GM12878 (cell line): ENCODE results near the gene MCM3. TPM values are rescaled to one million over a fixed set of nuclear protein-coding genes. Genes with fewer than 3 reads are reported as not detected.

Source experiments
- ATAC-seq: fragments of 200-7000 bp; cut with Tn5 transposase; 3 replicates; pipeline ENCODE4 v1.9.1; 2020; ENCODE audit warnings: mild to moderate bottlenecking, moderate library complexity
- BruUV-seq: library from RNA; stranded (reverse); fragments of 400-500 nt; replicated peaks from 2 replicates; lab custom pipeline; 2021; lab: Mats Ljungman, UMichigan
- CTCF ChIA-PET: fragments of 300-600 bp; sonication (Branson Sonifier 250); formaldehyde crosslinking; extraction: SDS; loops from one replicate; lab custom pipeline; 2021; ENCODE audit warnings: inconsistent platforms; lab: Yijun Ruan, JAX
- POLR2A ChIA-PET: fragments of 350-600 bp; formaldehyde crosslinking; extraction: SDS; loops from one replicate; lab custom pipeline; 2021; ENCODE audit warnings: inconsistent platforms; lab: Charles Lee
- RAD21 ChIA-PET: fragments of 300-600 bp; sonication (Branson Sonifier 250); formaldehyde crosslinking; loops from one replicate; lab custom pipeline; 2023; ENCODE audit warnings: antibody characterized with exemption; ENCODE audit not compliant: unreplicated experiment; lab: Charles Lee
- SMC1A ChIA-PET: fragments of 300-600 bp; sonication (Branson Sonifier 250); formaldehyde crosslinking; loops from one replicate; lab custom pipeline; 2023; ENCODE audit not compliant: unreplicated experiment, uncharacterized antibody; lab: Charles Lee
- DNase-seq: peaks from one replicate; pipeline ENCODE4 v3.0.0-alpha.2; 2011; ENCODE audit warnings: low read depth, low spot score
- FAIRE-seq: peaks from 3 replicates; lab custom pipeline; 2011; peaks lifted over from hg19 to GRCh38; lab: Jason Lieb, UNC
- H2AFZ ChIP-seq: 2 replicates; pipeline ENCODE4 v1.6.0; 2011; ENCODE audit warnings: low read depth, low read length, control low read depth; ENCODE audit not compliant: control insufficient read depth
- H3K27ac ChIP-seq: 2 replicates; pipeline ENCODE4 v1.5.1; 2011; ENCODE audit warnings: control low read depth; ENCODE audit not compliant: control insufficient read depth, insufficient read depth
- H3K27me3 ChIP-seq, 2 experiments: replicated peaks in 1 of 2; 2 replicates each; pipeline versions ENCODE4 v1.6.0 to v1.6.1; 2011; ENCODE audit warnings: low read length in 1 of 2; ENCODE audit not compliant: control insufficient read depth in 2 of 2, insufficient read depth in 2 of 2
- H3K36me3 ChIP-seq, 2 experiments: 2 replicates each; pipeline ENCODE4 v1.5.1; 2011; ENCODE audit warnings: low read length in 1 of 2; ENCODE audit not compliant: control insufficient read depth in 2 of 2, insufficient read depth in 2 of 2
- H3K4me1 ChIP-seq: 2 replicates; pipeline ENCODE4 v1.6.1; 2011; ENCODE audit warnings: mild to moderate bottlenecking, low read length, moderate library complexity, mixed read lengths; ENCODE audit not compliant: control insufficient read depth, insufficient read depth
- H3K4me2 ChIP-seq: 2 replicates; pipeline ENCODE4 v1.6.0; 2011; ENCODE audit warnings: control low read depth; ENCODE audit not compliant: control insufficient read depth, insufficient read depth
- H3K4me3 ChIP-seq: fragments of 200-600 bp; sonication (generic); 2 replicates; pipeline ENCODE4 v1.5.1; 2016
- H3K79me2 ChIP-seq: 2 replicates; pipeline ENCODE4 v1.6.0; 2011; ENCODE audit warnings: low read length; ENCODE audit not compliant: control insufficient read depth, insufficient read depth
- H3K9ac ChIP-seq: 2 replicates; pipeline ENCODE4 v1.8.0; 2011; ENCODE audit warnings: low read length, control low read depth, mixed read lengths; ENCODE audit not compliant: control insufficient read depth, insufficient read depth
- H3K9me3 ChIP-seq: replicated peaks from 3 replicates; pipeline ENCODE4 v1.5.1; 2011; ENCODE audit warnings: mild to moderate bottlenecking, low read length; ENCODE audit not compliant: control insufficient read depth, insufficient read depth
- H4K20me1 ChIP-seq: 2 replicates; pipeline ENCODE4 v1.6.0; 2011; ENCODE audit not compliant: control insufficient read depth, insufficient read depth
- CEBPB ChIP-seq, 2 experiments: fragments of 150-350 bp in 1 of 2; IDR thresholded peaks; 2 replicates each; pipeline ENCODE4 v1.6.1; 2012 to 2014; ENCODE audit warnings: low read depth in 2 of 2, low read length in 2 of 2, borderline replicate concordance in 1 of 2, inconsistent platforms in 1 of 2
- IRF3 ChIP-seq: fragments of 450-650 bp; IDR thresholded peaks from 2 replicates; pipeline ENCODE4 v1.6.1; 2014; ENCODE audit warnings: mild to moderate bottlenecking
- IRF4 ChIP-seq: IDR thresholded peaks from 2 replicates; pipeline ENCODE4 v1.6.1; 2011; ENCODE audit warnings: low read depth, low read length
- KDM1A ChIP-seq: fragments of 200-600 bp; sonication (generic); IDR thresholded peaks from 2 replicates; pipeline ENCODE4 v1.6.1; 2016; ENCODE audit warnings: borderline replicate concordance
- NR2C1 ChIP-seq: fragments of 450-650 bp; IDR thresholded peaks from 2 replicates; pipeline ENCODE4 v1.6.1; 2017; ENCODE audit warnings: antibody characterized with exemption, mild to moderate bottlenecking, moderate library complexity
- SIN3A ChIP-seq: IDR thresholded peaks from 2 replicates; pipeline ENCODE4 v1.6.1; 2012; ENCODE audit warnings: low read depth, low read length, improper control_type of control experiment
- STAT1 ChIP-seq: fragments of 450-650 bp; conservative IDR thresholded peaks from 2 replicates; pipeline ENCODE4 v1.6.1; 2014; ENCODE audit warnings: antibody characterized with exemption, mild to moderate bottlenecking
- TBL1XR1 ChIP-seq: IDR thresholded peaks from 2 replicates; pipeline ENCODE4 v1.6.1; 2012; ENCODE audit warnings: low read depth, low read length, improper control_type of control experiment
- WRNIP1 ChIP-seq: IDR thresholded peaks from 2 replicates; pipeline ENCODE4 v1.6.1; 2011; ENCODE audit warnings: low read depth, low read length, improper control_type of control experiment, borderline replicate concordance
- ZZZ3 ChIP-seq: IDR thresholded peaks from 2 replicates; pipeline ENCODE4 v1.6.1; 2011; ENCODE audit warnings: low read depth; ENCODE audit not compliant: control insufficient read depth, insufficient read length
- WGBS: methylation state at CpG from one replicate; pipeline ENCODE4 v1.1.6; 2016; ENCODE audit warnings: low lambda C conversion rate; ENCODE audit not compliant: insufficient replicate concordance, insufficient coverage; ENCODE audit errors: missing lambda C conversion rate; 5-methylcytosine and 5-hydroxymethylcytosine counted together
- in situ Hi-C: fragments of 300-500 bp; cut with MboI; formaldehyde crosslinking; loops from 9 replicates; pipeline ENCODE4 v1.14.3; 2018; ENCODE audit warnings: mixed read lengths
- intact Hi-C: fragments of 100-400 bp; cut with micrococcal nuclease; formaldehyde crosslinking; loops from one replicate; pipeline ENCODE4 v1.14.2; 2022; ENCODE audit not compliant: unreplicated experiment
- polyA plus RNA-seq, 11 experiments: library from polyadenylated mRNA; depleted of rRNA in 4 of 11; unstranded in 6 of 11; stranded (reverse) in 5 of 11; fragments of >200 nt; fragmentation: Nextera tagmentation in 4 of 11; fragmentation: Illumina TruSeq in 1 of 11; extraction: Ambion mirVana in 4 of 11; extraction: Trizol in 1 of 11; gene quantifications; 1 replicate in 1 of 11; 2 replicates in 10 of 11; pipeline versions ENCODE4 v1.2.1 to v1.2.3, GENCODE V29; 2011 to 2016; ENCODE audit warnings: inconsistent platforms in 2 of 11, missing spikeins in 2 of 11, low read depth in 1 of 11
- total RNA-seq, 4 experiments: library from RNA; depleted of rRNA in 3 of 4; stranded (reverse); fragments of >200 nt in 3 of 4; fragmentation: Illumina TruSeq in 1 of 4; extraction: Trizol in 1 of 4; gene quantifications; 2 replicates each; pipeline versions ENCODE4 v1.2.1 to v1.2.3, GENCODE V29; 2013 to 2021
- TF ChIP-seq, protein P1 (sequence below): IDR thresholded peaks from 2 replicates; pipeline ENCODE4 v1.6.1; 2012; ENCODE audit warnings: mild to moderate bottlenecking, low read depth, low read length
- TF ChIP-seq, protein P2 (sequence below): IDR thresholded peaks from 2 replicates; pipeline ENCODE4 v1.6.1; 2012; ENCODE audit warnings: low read depth, low read length, improper control_type of control experiment
- TF ChIP-seq, protein P3 (sequence below): IDR thresholded peaks from 2 replicates; pipeline ENCODE4 v1.6.1; 2012; ENCODE audit warnings: improper control_type of control experiment, low read depth, low read length; ENCODE audit not compliant: insufficient replicate concordance

MCM3 gene
- total and polyA plus RNA-seq, 10 of the 15 experiments (the other 5 are each of a cell fraction or from before 2014, with no cell fraction given), result 74.1 to 265 (median 214) TPM

DNA sequence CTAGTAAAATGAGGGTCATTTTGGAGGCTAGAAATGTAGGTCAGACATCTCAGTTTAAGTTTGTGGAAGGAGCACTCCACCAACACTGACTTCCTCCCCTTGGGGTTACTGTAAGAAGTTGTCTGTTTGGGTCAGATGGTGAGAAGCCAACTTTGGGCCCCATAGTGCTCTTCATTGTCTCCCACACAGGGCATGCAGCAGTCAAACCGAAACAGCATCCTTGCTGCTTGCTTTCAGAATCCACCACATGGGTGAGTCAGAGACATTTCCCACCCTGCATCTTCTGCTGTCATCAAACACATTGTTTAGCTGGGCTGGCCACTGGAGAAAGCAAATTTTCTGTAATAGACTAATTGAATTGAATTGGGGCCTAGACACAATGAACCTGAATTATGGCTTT is 57.0 kb downstream of the MCM3 start:
- Histone ChIP-seq H3K36me3 (no peaks in the 10 kb centered on the region), H3K9me3 (no peaks in the 10 kb centered on the region; the same call in 2 of the 3 replicates), H2AFZ (no peak overlapping the region), H3K4me1 (peaks cover 33% of the 10 kb centered on the region), H3K4me2 (peak overlapping the region; percentile 53), H3K27ac (no peak overlapping the region), H4K20me1 (no peaks in the 10 kb centered on the region), H3K4me3 (no peak overlapping the region), H3K9ac (no peak overlapping the region), H3K79me2 (no peaks in the 10 kb centered on the region), H3K27me3 (no peaks in the 10 kb centered on the region; a peak in 1 of 4 replicates)
- ChIA-PET RAD21 (interaction anchor here (0.6 kb wide), 1 partner anchor 69 kb away, joined by 3 read pairs; no protein-coding TSS in a partner anchor), SMC1A (no interaction called here), CTCF (no interaction called here), POLR2A (no interaction called here)
- intact Hi-C loops (loop anchor here (2.0 kb wide), 1 partner anchor 65 kb away; no protein-coding TSS in a partner anchor), in situ Hi-C loops (no loop called here)
- ATAC-seq (peak; percentile 98), DNase-seq (peak; percentile 94), FAIRE-seq (peak; percentile 99)
- WGBS, result 0% methylated on average over 1 of the region's 1 CpG
- BruUV-seq, result no TSS peak
- TF ChIP-seq WRNIP1, result 0 out of 2 replicates have a peak, but pooled peaks have one; percentile 33
- TF ChIP-seq ZZZ3, result no peak
- TF ChIP-seq NR2C1, result no peak
- peak; percentile 83; the same call in 1 of the 2 replicates for TF ChIP-seq TBL1XR1
- TF ChIP-seq STAT1, result no peak
- no peak for TF ChIP-seq CEBPB (IDR thresholded peaks at IDR 0.05; ENCODE audit: borderline replicate concordance in 1 of 2, low read depth in 2 of 2, low read length in 2 of 2)
- TF ChIP-seq KDM1A, result no peak
- TF ChIP-seq, protein P1, sequence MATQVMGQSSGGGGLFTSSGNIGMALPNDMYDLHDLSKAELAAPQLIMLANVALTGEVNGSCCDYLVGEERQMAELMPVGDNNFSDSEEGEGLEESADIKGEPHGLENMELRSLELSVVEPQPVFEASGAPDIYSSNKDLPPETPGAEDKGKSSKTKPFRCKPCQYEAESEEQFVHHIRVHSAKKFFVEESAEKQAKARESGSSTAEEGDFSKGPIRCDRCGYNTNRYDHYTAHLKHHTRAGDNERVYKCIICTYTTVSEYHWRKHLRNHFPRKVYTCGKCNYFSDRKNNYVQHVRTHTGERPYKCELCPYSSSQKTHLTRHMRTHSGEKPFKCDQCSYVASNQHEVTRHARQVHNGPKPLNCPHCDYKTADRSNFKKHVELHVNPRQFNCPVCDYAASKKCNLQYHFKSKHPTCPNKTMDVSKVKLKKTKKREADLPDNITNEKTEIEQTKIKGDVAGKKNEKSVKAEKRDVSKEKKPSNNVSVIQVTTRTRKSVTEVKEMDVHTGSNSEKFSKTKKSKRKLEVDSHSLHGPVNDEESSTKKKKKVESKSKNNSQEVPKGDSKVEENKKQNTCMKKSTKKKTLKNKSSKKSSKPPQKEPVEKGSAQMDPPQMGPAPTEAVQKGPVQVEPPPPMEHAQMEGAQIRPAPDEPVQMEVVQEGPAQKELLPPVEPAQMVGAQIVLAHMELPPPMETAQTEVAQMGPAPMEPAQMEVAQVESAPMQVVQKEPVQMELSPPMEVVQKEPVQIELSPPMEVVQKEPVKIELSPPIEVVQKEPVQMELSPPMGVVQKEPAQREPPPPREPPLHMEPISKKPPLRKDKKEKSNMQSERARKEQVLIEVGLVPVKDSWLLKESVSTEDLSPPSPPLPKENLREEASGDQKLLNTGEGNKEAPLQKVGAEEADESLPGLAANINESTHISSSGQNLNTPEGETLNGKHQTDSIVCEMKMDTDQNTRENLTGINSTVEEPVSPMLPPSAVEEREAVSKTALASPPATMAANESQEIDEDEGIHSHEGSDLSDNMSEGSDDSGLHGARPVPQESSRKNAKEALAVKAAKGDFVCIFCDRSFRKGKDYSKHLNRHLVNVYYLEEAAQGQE, result no peak
- TF ChIP-seq IRF4, result peak; percentile 99
- no peak for TF ChIP-seq SIN3A
- TF ChIP-seq, protein P2, sequence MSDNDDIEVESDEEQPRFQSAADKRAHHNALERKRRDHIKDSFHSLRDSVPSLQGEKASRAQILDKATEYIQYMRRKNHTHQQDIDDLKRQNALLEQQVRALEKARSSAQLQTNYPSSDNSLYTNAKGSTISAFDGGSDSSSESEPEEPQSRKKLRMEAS, result no peak
- TF ChIP-seq, protein P3, sequence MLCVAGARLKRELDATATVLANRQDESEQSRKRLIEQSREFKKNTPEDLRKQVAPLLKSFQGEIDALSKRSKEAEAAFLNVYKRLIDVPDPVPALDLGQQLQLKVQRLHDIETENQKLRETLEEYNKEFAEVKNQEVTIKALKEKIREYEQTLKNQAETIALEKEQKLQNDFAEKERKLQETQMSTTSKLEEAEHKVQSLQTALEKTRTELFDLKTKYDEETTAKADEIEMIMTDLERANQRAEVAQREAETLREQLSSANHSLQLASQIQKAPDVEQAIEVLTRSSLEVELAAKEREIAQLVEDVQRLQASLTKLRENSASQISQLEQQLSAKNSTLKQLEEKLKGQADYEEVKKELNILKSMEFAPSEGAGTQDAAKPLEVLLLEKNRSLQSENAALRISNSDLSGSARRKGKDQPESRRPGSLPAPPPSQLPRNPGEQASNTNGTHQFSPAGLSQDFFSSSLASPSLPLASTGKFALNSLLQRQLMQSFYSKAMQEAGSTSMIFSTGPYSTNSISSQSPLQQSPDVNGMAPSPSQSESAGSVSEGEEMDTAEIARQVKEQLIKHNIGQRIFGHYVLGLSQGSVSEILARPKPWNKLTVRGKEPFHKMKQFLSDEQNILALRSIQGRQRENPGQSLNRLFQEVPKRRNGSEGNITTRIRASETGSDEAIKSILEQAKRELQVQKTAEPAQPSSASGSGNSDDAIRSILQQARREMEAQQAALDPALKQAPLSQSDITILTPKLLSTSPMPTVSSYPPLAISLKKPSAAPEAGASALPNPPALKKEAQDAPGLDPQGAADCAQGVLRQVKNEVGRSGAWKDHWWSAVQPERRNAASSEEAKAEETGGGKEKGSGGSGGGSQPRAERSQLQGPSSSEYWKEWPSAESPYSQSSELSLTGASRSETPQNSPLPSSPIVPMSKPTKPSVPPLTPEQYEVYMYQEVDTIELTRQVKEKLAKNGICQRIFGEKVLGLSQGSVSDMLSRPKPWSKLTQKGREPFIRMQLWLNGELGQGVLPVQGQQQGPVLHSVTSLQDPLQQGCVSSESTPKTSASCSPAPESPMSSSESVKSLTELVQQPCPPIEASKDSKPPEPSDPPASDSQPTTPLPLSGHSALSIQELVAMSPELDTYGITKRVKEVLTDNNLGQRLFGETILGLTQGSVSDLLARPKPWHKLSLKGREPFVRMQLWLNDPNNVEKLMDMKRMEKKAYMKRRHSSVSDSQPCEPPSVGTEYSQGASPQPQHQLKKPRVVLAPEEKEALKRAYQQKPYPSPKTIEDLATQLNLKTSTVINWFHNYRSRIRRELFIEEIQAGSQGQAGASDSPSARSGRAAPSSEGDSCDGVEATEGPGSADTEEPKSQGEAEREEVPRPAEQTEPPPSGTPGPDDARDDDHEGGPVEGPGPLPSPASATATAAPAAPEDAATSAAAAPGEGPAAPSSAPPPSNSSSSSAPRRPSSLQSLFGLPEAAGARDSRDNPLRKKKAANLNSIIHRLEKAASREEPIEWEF, result peak; percentile 27
- no peak for TF ChIP-seq IRF3
